Adrenal gland (tissue), 12 donors: ENCODE measurements around the gene PTTG2. TPM values are rescaled to one million over a fixed set of nuclear protein-coding genes. Genes with fewer than 3 reads are reported as not detected.
A peak's percentile ranks its signal among the peaks of the same experiment; 100 is the strongest.

Experiments
- DNase-seq, 7 donors: peaks; one replicate each; pipeline ENCODE4 v3.0.0-alpha.2; 2019 to 2020
- H3K27ac ChIP-seq, 5 donors: fragments of 200-600 bp; sonication (generic) in 4 of 5; 1 replicate in 3 of 5; 2 replicates in 2 of 5; pipeline versions ENCODE4 v1.5.1 to v1.8.0; 2016 to 2020; ENCODE audit warnings: mild to moderate bottlenecking in 1 of 5
- H3K27me3 ChIP-seq: fragments of 200-600 bp; 2 replicates; pipeline ENCODE4 v1.8.0; 2021
- H3K36me3 ChIP-seq, 2 donors: fragments of 200-600 bp; replicated peaks in 1 of 2; 1 replicate in 1 of 2; 2 replicates in 1 of 2; pipeline versions ENCODE4 v1.5.1 to v1.8.0; 2018 to 2022
- H3K4me1 ChIP-seq, 2 donors: fragments of 200-600 bp; replicated peaks in 1 of 2; 1 replicate in 1 of 2; 2 replicates in 1 of 2; pipeline versions ENCODE4 v1.5.1 to v1.8.0; 2018 to 2021
- H3K4me3 ChIP-seq, 4 donors: fragments of 200-600 bp; sonication (generic) in 3 of 4; one replicate each; pipeline ENCODE4 v1.5.1; 2016 to 2018
- H3K9me3 ChIP-seq, 3 donors: fragments of 200-600 bp; sonication (generic) in 1 of 3; replicated peaks in 1 of 3; 1 replicate in 2 of 3; 2 replicates in 1 of 3; pipeline versions ENCODE4 v1.5.1 to v1.8.0; 2016 to 2021
- POLR2A ChIP-seq, 2 donors: fragments of 450-650 bp; IDR thresholded peaks; one replicate each; pipeline ENCODE4 v1.6.1; 2017; ENCODE audit warnings: antibody characterized with exemption in 2 of 2, mild to moderate bottlenecking in 2 of 2, moderate library complexity in 1 of 2
- WGBS, 4 donors: extraction: QIAGEN DNeasy Blood & Tissue Kit in 2 of 4; methylation state at CpG; one replicate each; pipeline versions ENCODE4 v1.1.5 to v1.1.7; 2013 to 2017; 5-methylcytosine and 5-hydroxymethylcytosine counted together
- intact Hi-C, 2 donors: fragments of 100-400 bp; cut with DNase I; formaldehyde crosslinking; loops; one replicate each; pipeline versions ENCODE4 v1.14.1 to v1.15.0; 2022 to 2023
- polyA plus RNA-seq, 3 donors: library from polyadenylated mRNA; stranded (reverse); fragments of 200-250 nt in 2 of 3; fragments of 350-450 nt in 1 of 3; fragmentation: Illumina TruSeq in 1 of 3; extraction: RNeasy Lipid Tissue Mini Kit (QIAGEN cat#74804) in 1 of 3; gene quantifications; one replicate each; pipeline ENCODE4 v1.2.3, GENCODE V29; 2013 to 2014
- total RNA-seq, 9 donors: library from RNA; depleted of rRNA in 4 of 9; stranded (reverse); fragments of >200 nt in 4 of 9; fragments of 120-200 nt in 1 of 9; fragmentation: NEBNext Ultra II Directional in 1 of 9; extraction: Animal tissue kit (Norgen Biotek cat#: 25700) in 1 of 9; gene quantifications; one replicate each; pipeline versions ENCODE4 v1.1.0 to v1.2.4, GENCODE V29; 2013 to 2023
- TF ChIP-seq, protein P1 (sequence below), 6 experiments: fragments of 450-650 bp in 4 of 6; fragments of 200-600 bp in 2 of 6; sonication (generic) in 1 of 6; IDR thresholded peaks; 1 replicate in 5 of 6; 2 replicates in 1 of 6; pipeline versions ENCODE4 v1.5.1 to v1.8.0; 2016 to 2021; ENCODE audit warnings: antibody characterized with exemption in 6 of 6, mild to moderate bottlenecking in 2 of 6, moderate library complexity in 1 of 6
- donor health status: healthy with polysubstance abuse.
- donor health status: Bipolar disorder and iron deficiency.
- donor health status: DM: yes; HTN: yes; CAD: no.
- donor health status: DM: no; HTN: no; CAD: no.
- donor health status: DM: no; HTN: no; CAD: no.
- donor health status: DM: yes; HTN: yes; CAD: no.

PTTG2 gene
- total and polyA plus RNA-seq, 12 donors: 0.13 to 1.2 (median 0.32) TPM; not detected in 7

DNA sequence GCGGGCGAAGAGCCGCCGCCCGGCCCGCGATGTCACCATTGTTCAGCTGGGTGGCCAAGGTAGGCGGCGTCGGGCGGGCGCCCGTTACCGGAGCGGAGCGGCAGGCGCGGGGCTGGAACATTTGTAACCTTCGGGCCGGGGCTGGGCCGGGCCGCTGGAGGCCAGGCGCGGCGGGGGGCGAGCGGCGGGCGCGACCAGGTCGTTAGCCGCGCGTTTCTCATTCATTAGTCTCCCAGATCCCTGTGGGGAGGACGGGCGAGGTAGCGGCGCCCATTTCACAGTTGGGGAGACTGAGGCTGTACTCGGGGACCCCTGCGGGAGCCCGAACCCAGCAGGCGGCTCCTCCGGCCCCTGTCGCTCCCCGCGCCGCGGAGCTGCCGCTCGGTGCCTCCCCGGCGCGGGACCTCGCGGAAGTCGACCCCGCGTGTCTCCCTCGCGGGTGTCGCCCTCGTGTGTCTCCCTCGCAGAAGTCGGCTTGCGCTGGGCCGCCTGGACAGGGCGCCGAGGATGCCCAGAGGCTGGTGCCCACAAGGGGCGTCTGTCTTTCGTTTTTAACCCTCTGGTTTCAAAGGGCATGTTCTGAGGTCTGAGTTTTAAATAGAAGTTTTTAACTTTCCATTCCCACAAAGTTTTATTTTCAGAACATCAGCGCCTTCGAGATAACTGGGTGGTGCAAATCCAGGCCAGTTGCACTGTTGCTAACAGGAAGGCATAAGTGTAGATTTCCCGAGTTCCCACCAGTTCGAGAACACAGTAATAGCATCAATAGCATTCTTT is 17.5 kb downstream of the PTTG2 start:
- no peaks in the 10 kb centered on the region for H3K27me3 ChIP-seq
- H3K4me1 ChIP-seq: peaks cover 0 to 19% of the 10 kb centered on the region in 2 donors
- no peaks in the 10 kb centered on the region for H3K9me3 ChIP-seq
- intact Hi-C loops: no loop called here
- DNase-seq: peak; percentile 59 to 82 (median 70)
- TF ChIP-seq POLR2A (IDR thresholded peaks at IDR 0.05): peak in 1 of 2 donors; percentile 31
- TF ChIP-seq, protein P1, sequence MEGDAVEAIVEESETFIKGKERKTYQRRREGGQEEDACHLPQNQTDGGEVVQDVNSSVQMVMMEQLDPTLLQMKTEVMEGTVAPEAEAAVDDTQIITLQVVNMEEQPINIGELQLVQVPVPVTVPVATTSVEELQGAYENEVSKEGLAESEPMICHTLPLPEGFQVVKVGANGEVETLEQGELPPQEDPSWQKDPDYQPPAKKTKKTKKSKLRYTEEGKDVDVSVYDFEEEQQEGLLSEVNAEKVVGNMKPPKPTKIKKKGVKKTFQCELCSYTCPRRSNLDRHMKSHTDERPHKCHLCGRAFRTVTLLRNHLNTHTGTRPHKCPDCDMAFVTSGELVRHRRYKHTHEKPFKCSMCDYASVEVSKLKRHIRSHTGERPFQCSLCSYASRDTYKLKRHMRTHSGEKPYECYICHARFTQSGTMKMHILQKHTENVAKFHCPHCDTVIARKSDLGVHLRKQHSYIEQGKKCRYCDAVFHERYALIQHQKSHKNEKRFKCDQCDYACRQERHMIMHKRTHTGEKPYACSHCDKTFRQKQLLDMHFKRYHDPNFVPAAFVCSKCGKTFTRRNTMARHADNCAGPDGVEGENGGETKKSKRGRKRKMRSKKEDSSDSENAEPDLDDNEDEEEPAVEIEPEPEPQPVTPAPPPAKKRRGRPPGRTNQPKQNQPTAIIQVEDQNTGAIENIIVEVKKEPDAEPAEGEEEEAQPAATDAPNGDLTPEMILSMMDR (IDR thresholded peaks at IDR 0.05): peak; percentile 43 to 71 (median 60)
- WGBS, 4 donors: 0 to 2% (median 1%) methylated on average over 13 to 74 of the region's 74 CpGs
- H3K36me3 ChIP-seq: no peaks in the 10 kb centered on the region
- H3K4me3 ChIP-seq: peak overlapping the region in 2 of 4 donors; percentile 66 to 83
- H3K27ac ChIP-seq: peak overlapping the region; percentile 4 to 97 (median 83)

DNA sequence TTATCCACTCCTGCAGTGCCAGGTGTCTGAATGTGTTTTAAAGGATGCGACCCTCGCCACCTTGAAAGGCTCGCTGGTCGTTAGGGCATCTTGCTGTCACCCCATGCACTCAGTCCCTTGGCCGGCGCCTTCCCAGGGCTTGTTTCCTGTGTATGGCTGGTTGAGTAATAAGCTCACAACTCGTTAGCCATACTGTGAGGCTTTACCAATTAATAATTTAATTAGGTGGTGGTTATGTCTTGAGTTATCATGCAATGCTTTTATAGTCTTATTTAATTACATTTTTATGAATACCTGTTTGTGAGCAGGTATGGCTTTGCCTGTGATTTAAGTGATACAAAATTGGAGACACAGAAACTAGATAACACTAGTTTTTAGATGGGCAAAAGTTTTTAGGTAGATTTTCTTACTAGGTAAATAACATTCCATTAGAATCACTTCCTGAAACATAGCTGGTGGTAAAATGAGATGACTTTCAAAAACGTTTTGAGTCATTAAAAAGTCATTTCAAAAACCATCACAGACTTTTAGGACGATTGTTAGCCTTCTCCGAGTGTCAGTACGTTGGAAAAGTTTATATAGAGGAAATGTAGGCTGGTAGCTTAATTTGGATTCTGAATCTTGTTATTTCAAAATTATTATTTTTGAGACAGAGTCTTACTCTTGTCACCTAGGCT is 18.2 kb downstream of the PTTG2 start:
- WGBS, 4 donors: 40 to 53% (median 45%) methylated on average over 11 of the region's 11 CpGs
- intact Hi-C loops: no loop called here

DNA sequence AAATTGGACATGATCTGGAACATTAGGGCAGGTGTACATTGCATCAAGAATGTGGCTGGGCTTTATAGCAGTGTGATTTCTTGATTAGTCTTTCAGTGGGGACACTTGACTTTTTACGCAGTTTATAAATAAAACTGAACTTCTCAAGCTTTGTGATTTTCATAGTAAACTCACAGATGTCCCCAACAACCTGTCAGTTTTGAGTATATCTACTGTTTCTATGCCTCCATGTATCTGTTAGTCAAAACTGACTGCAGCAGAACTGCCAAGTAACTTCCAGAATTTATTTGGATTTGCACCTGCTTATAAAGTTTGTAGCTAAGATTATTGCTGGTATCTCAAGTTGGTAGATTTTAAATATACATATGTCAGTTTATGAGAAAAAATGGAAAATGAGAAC is 20.0 kb downstream of the PTTG2 start:
- WGBS, 4 donors: 89 to 100% (median 96%) methylated on average over 1 of the region's 1 CpG
- no peak for DNase-seq
- Histone ChIP-seq H3K4me3 (no peak overlapping the region), H3K4me1 (peaks cover 0 to 19% of the 10 kb centered on the region in 2 donors), H3K27ac (no peak overlapping the region), H3K9me3 (no peaks in the 10 kb centered on the region), H3K36me3 (no peaks in the 10 kb centered on the region), H3K27me3 (no peaks in the 10 kb centered on the region)
- no peak for TF ChIP-seq POLR2A (IDR thresholded peaks at IDR 0.05)
- TF ChIP-seq, protein P1 (IDR thresholded peaks at IDR 0.05): no peak
- intact Hi-C loops: no loop called here

More for the DNA sequence above, 18.2 kb downstream of the PTTG2 start:
- peak overlapping the region in 3 of 5 donors; percentile 83 to 97 (median 92) for H3K27ac ChIP-seq
- H3K9me3 ChIP-seq: no peaks in the 10 kb centered on the region
- DNase-seq: peak in 2 of 7 donors; percentile 8 to 21
- H3K4me1 ChIP-seq: peaks cover 0 to 19% of the 10 kb centered on the region in 2 donors
- no peaks in the 10 kb centered on the region for H3K36me3 ChIP-seq
- TF ChIP-seq POLR2A (IDR thresholded peaks at IDR 0.05): no peak
- TF ChIP-seq, protein P1 (IDR thresholded peaks at IDR 0.05): no peak
- no peaks in the 10 kb centered on the region for H3K27me3 ChIP-seq
- peak overlapping the region in 2 of 4 donors; percentile 66 to 83 for H3K4me3 ChIP-seq

DNA sequence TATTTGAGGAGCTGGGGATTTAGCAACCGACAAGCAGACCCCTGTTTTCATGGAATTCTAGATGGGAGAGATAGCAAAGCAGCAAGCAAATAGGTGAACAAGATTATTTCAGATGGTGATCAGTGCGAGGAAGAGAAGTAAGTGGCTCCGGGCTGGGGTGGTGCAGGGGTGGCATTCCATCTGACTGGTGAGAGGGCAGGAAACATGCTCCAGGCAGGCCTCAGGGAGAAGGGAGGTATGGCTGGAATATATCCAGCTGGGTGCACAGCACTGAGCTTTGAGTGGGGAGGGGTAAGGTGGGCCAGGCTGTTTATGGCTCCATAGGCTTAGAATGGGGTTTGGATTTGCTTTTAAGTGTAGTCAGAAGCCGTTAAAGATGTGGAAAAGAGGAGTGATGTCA is 21.2 kb downstream of the PTTG2 start:
- no peaks in the 10 kb centered on the region for H3K9me3 ChIP-seq
- TF ChIP-seq, protein P1 (IDR thresholded peaks at IDR 0.05): no peak
- TF ChIP-seq POLR2A (IDR thresholded peaks at IDR 0.05): no peak

More for the DNA sequence above, 21.2 kb downstream of the PTTG2 start:
- no peak for DNase-seq
- Histone ChIP-seq H3K4me3 (no peak overlapping the region), H3K4me1 (peaks cover 0 to 19% of the 10 kb centered on the region in 2 donors), H3K36me3 (no peaks in the 10 kb centered on the region), H3K27ac (no peak overlapping the region), H3K27me3 (no peaks in the 10 kb centered on the region)
- WGBS, 4 donors: 69 to 90% (median 78%) methylated on average over 4 of the region's 4 CpGs
- intact Hi-C loops: no loop called here
